Uterus (tissue), 4 donors: ENCODE results near the gene TTC29. TPM values are rescaled to one million over a fixed set of nuclear protein-coding genes. Genes with fewer than 3 reads are reported as not detected.

Source experiments
- DNase-seq, 2 donors: peaks; one replicate each; pipeline ENCODE4 v3.0.0-alpha.2; 2019 to 2020
- H3K27ac ChIP-seq, 2 donors: fragments of 200-600 bp; sonication (generic); 1 replicate in 1 of 2; 2 replicates in 1 of 2; pipeline ENCODE4 v1.5.1; 2016 to 2018
- H3K27me3 ChIP-seq, 2 donors: fragments of 200-600 bp; sonication (generic); one replicate each; pipeline ENCODE4 v1.5.1; 2018 to 2019; ENCODE audit warnings: control low read depth in 1 of 2
- H3K36me3 ChIP-seq, 2 donors: fragments of 200-600 bp; sonication (generic); one replicate each; pipeline ENCODE4 v1.5.1; 2019; ENCODE audit warnings: control low read depth in 1 of 2
- H3K4me1 ChIP-seq, 2 donors: fragments of 200-600 bp; sonication (generic); one replicate each; pipeline ENCODE4 v1.5.1; 2018 to 2019; ENCODE audit warnings: control low read depth in 1 of 2
- H3K4me3 ChIP-seq, 2 donors: fragments of 200-600 bp; sonication (generic); 1 replicate in 1 of 2; 2 replicates in 1 of 2; pipeline ENCODE4 v1.5.1; 2018 to 2019; ENCODE audit warnings: mild to moderate bottlenecking in 1 of 2
- H3K9me3 ChIP-seq, 2 donors: fragments of 200-600 bp; sonication (generic); one replicate each; pipeline ENCODE4 v1.5.1; 2019; ENCODE audit warnings: control low read depth in 1 of 2
- CTCF ChIP-seq, 4 experiments: fragments of 200-600 bp in 2 of 4; fragments of 450-650 bp in 2 of 4; sonication (generic) in 2 of 4; IDR thresholded peaks; one replicate each; pipeline ENCODE4 v1.5.1; 2016 to 2019; ENCODE audit warnings: antibody characterized with exemption in 4 of 4, mild to moderate bottlenecking in 2 of 4, moderate library complexity in 1 of 4
- POLR2A ChIP-seq, 2 donors: fragments of 450-650 bp; IDR thresholded peaks; one replicate each; pipeline ENCODE4 v1.6.1; 2016; ENCODE audit warnings: antibody characterized with exemption in 2 of 2, mild to moderate bottlenecking in 1 of 2, moderate library complexity in 1 of 2
- intact Hi-C: fragments of 100-400 bp; cut with DNase I; formaldehyde crosslinking; loops from one replicate; pipeline ENCODE4 v1.15.1; 2023; ENCODE audit warnings: low total_unique reads
- total RNA-seq, 4 donors: library from RNA; depleted of rRNA in 3 of 4; stranded (reverse); fragments of >200 nt in 3 of 4; gene quantifications; one replicate each; pipeline versions ENCODE4 v1.1.0 to v1.2.4, GENCODE V29; 2014 to 2023
- donor health status: DM: yes; HTN: yes; CAD: no.

The TTC29 gene
- total RNA-seq, 4 donors from 2014 or later, result 2.1 TPM; not detected in 3

GRCh38 chr4:146795711-146796110 lies 150.0 kb downstream of the TTC29 start:
- H3K27ac ChIP-seq, result no peak overlapping the region
- no peaks in the 10 kb centered on the region for H3K9me3 ChIP-seq
- H3K4me3 ChIP-seq, result no peak overlapping the region
- H3K4me1 ChIP-seq, result no peaks in the 10 kb centered on the region
- intact Hi-C loops, result no loop called here
- no peak for DNase-seq
- H3K36me3 ChIP-seq, result no peaks in the 10 kb centered on the region
- TF ChIP-seq POLR2A (IDR thresholded peaks at IDR 0.05) (no peak), CTCF (IDR thresholded peaks at IDR 0.05) (no peak)
- no peaks in the 10 kb centered on the region for H3K27me3 ChIP-seq

- no peak for TF ChIP-seq CTCF (IDR thresholded peaks at IDR 0.05)
- TF ChIP-seq POLR2A (IDR thresholded peaks at IDR 0.05), result no peak
- H3K27ac ChIP-seq, result no peak overlapping the region
- DNase-seq, result no peak
- intact Hi-C loops, result no loop called here
- no peak overlapping the region for H3K4me3 ChIP-seq
- no peaks in the 10 kb centered on the region for H3K27me3 ChIP-seq
- H3K36me3 ChIP-seq, result no peaks in the 10 kb centered on the region
- no peaks in the 10 kb centered on the region for H3K4me1 ChIP-seq
- no peaks in the 10 kb centered on the region for H3K9me3 ChIP-seq
Measured at GRCh38 chr4:146793727-146794126, 151.9 kb downstream of the TTC29 start.

- no peak for DNase-seq
- TF ChIP-seq POLR2A (IDR thresholded peaks at IDR 0.05), result no peak
- TF ChIP-seq CTCF (IDR thresholded peaks at IDR 0.05), result no peak
- no peaks in the 10 kb centered on the region for H3K27me3 ChIP-seq
- no peaks in the 10 kb centered on the region for H3K36me3 ChIP-seq
- no peak overlapping the region for H3K4me3 ChIP-seq
- intact Hi-C loops, result no loop called here
- H3K27ac ChIP-seq, result no peak overlapping the region
- no peaks in the 10 kb centered on the region for H3K9me3 ChIP-seq
- no peaks in the 10 kb centered on the region for H3K4me1 ChIP-seq
Measured at GRCh38 chr4:146791439-146791838, 154.2 kb downstream of the TTC29 start.

- no peak overlapping the region for H3K27ac ChIP-seq
- H3K4me1 ChIP-seq, result no peaks in the 10 kb centered on the region
- H3K36me3 ChIP-seq, result no peaks in the 10 kb centered on the region
- H3K9me3 ChIP-seq, result no peaks in the 10 kb centered on the region
- DNase-seq, result no peak
- no peak for TF ChIP-seq POLR2A (IDR thresholded peaks at IDR 0.05)
- no peak for TF ChIP-seq CTCF (IDR thresholded peaks at IDR 0.05)
- H3K4me3 ChIP-seq, result no peak overlapping the region
- no peaks in the 10 kb centered on the region for H3K27me3 ChIP-seq
- intact Hi-C loops, result no loop called here
Measured at GRCh38 chr4:146790515-146790914, 155.1 kb downstream of the TTC29 start.

GRCh38 chr4:146787731-146788130 lies 157.9 kb downstream of the TTC29 start:
- TF ChIP-seq CTCF (IDR thresholded peaks at IDR 0.05) (no peak), POLR2A (IDR thresholded peaks at IDR 0.05) (no peak)
- DNase-seq, result no peak

More at GRCh38 chr4:146787731-146788130, 157.9 kb downstream of the TTC29 start:
- no peaks in the 10 kb centered on the region for H3K36me3 ChIP-seq
- no peaks in the 10 kb centered on the region for H3K4me1 ChIP-seq
- no peaks in the 10 kb centered on the region for H3K9me3 ChIP-seq
- H3K27ac ChIP-seq, result no peak overlapping the region
- intact Hi-C loops, result no loop called here
- no peaks in the 10 kb centered on the region for H3K27me3 ChIP-seq
- no peak overlapping the region for H3K4me3 ChIP-seq
